HG02840 (cell line): ENCODE results near the gene OSBPL7.

ENCODE experiments used
- ATAC-seq: cut with Tn5 transposase; IDR thresholded peaks from one replicate; pipeline ENCODE4 v1.9.1; 2021; ENCODE audit warnings: mild to moderate bottlenecking, moderate library complexity, moderate number of reproducible peaks; ENCODE audit not compliant: unreplicated experiment, low FRiP score

Gene OSBPL7

DNA sequence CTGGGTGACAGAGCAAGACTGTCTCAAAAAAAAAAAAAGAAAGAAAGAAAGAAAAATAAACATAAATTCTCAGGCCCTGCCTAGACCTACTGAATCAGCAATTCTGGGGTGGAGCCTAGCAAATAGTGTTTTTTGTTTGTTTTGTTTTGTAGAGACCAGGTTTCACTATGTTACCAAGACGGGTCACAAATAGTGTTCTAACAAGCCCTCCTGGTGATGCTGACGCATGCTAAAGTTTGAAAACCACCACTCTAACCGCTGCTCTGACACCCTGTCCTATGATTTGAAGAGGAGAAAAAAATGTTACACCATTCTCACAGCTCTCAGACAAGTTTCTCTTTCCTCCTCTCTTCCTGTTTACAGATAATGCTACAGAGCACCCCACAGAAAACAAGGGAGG lies 8.3 kb upstream of the OSBPL7 start:
- ATAC-seq: no peak

DNA sequence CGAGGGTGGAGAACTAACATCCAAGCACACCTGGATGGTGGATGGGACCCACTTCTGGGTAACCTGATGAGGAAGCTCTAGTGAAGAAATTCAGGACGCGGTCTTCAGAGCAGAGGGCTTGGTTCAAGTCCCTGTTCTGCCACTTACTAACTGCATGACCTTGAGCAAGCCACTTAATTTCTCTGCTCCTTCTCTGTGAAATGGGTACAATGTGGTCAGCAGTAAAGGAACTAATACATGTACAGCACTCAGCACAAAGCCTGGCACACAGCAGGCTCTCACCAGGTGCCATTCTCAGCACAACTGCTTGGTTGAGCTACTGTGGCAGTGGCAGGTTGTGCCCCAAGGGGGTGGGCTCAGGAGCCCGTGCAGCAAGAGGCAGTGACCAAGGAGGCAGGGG lies 1.9 kb upstream of the OSBPL7 start:
- no peak for ATAC-seq

DNA sequence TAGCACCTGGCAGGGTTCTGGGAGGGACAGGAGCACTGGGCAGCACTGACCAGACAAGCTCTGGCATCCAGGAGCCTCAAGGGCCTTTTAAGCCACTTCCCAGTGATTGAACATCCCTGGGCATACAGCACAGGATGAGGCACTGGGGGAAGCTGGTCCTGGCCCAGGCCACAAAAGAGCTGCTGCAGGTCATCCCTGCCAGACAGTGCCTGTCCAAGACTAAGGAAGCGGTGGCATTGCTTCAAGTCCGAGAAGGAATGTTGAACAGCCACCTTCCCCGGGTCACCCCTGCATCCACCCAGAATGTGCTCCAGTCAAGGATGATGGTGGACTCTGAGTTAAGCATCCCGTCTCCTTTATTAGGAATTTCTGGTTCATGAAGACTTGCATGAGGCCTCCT lies 1.2 kb upstream of the OSBPL7 start:
- no peak for ATAC-seq

DNA sequence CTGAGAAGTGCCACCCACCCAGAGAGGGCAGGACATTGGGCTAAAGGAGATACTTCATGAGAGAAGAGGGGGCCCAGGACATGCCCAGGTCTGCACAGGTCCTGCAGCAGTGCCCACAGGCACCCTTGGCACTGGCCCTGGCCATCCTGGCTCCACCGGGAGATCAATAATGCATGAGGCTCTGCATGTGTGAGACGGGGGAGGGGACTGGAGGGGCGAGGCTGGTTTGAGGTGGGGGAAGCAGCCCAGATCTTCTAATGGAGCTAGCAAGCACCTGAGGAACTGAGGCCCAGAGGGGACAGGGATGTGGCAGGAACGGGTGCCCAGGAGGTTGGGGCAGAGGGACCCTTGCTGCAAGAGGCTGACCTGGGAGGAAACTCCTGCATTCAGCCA lies 567 bp downstream of the OSBPL7 start:
- no peak for ATAC-seq

DNA sequence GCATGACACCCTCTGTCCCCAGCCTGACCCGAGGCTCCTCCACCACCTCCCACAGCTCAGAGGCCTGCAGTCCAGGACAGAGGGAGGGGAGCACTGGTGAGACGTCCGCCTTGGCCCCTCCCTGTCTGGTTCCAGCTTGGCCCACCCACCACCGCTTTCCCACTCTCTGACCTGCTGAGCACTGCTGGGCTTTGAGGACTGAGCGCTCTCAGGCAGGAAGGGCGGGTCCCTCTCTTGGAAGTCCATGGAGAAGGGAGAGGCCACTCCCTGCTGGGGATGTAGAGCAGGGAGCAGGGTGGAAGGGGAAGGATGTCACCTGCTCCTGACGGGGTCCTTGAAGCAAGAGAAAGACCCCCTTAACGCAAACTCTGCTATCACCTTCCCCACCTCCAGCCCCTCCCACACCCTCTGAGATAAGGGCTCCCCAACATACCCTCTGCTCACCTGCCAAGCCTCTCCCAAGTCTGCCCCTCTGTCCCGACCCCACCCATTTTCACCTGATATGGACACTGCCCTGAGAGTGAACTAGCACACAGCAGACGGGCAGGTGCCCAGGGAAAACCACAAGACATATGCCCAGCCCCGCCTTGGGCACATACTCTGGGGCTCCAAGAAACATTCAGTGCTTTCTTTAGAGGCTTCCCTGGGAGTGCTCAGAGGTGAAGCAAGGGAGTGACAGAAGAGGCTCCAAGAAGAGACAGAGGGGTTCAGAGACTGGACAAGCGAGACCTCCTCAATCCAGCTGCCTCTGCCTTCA lies 1.4 kb downstream of the OSBPL7 start:
- no peak for ATAC-seq

DNA sequence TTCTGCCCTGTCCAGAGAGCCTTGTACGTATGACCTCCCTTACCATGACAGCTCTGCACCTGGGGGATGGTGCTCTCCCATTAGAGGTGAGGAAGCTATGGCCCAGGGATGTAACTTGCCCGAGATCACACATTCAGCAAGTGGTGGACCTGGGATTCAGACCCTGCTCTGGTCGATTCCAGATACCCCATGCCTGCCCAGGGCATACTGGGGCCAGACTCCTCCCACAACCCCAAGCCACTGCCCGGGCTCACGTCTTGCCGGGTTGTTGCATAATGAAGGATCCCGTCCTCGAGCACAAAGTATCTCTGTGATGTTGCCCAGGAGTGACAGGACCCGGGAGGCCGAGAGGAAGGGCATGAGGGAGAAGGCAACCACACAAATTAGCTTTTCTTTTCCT lies 2.1 kb downstream of the OSBPL7 start:
- no peak for ATAC-seq

DNA sequence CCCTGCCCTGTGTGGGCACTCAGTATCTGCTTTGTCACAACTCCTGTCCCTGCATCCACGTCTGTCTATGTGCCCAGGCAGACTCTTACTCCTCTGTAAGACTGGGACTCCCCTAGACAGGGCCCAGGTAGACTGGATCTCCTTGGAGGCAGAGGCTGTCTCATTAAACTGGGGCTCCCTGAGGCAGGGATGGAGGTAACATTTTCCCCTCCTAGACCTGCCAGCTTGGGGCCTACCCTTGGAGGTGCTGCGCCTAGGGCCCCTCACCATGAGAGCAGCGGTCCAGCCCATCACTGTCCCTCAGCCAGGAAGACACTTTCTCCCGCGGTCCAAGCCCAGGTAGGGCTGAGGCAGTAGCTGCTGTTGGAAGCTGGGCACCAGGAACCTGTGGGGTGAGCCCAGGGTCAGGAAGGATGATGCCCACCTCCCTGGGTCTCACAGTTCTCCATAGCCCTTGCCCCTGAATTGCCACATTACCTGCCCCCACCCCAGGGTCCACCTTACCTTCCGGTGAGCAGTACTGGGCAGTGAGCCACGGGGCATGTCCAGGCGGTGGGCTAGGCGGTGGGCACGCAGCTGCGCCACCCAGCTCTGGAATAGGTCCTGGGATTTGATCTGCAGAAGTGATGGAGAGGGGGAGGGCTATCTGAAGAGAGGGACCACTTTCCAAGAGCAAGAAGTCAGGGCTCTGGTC lies 3.4 kb downstream of the OSBPL7 start:
- ATAC-seq: no peak

DNA sequence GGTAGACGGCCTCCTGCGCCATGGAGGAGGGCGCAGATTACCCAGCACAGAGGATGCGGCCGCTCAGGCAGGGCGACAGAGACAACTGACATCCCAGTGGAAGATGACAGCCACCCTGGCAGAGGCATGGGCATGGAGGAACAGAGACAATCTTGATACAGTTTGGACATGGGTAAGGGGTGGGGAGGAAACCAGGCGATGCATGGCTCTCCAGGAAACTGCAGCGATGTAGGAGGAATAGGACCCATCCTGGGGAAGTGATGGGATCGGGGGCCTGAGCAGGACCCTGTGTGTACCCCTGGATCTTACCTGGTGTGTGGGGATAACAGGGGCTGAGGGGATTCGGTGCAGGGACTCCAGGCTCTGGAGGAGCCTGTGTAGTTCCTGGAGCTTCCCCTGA lies 4.6 kb downstream of the OSBPL7 start:
- ATAC-seq: no peak

DNA sequence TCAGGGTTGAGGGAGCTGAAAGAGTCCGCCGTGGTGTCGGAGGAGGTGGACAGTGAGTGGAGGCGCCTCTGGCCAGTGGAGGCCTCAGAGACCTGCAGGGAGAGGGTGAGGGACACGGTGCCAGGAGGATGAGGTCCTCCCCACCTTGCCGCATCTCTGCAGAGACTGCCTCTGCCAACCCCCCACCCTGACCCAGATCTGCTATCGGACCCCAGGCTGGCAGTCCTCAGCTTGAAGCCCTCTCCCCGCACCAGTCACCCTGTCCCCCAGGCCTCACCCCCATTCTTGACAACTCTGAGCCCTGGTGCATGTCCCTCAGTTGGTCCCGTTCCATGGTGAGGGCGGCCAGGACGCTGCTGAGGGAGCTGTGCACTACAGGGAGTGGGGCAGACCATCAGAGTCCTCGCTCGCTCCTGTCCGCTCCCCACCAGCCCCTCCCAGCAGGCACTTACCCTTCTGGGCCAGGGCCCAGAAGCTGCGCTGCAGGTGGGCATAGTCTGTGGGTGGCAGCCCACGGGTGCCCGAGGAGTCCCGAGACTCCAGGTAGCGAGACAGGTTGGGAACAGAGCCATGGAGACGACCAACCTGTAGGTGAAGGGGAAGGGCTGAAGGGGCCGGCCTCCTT lies 5.4 kb downstream of the OSBPL7 start:
- no peak for ATAC-seq

DNA sequence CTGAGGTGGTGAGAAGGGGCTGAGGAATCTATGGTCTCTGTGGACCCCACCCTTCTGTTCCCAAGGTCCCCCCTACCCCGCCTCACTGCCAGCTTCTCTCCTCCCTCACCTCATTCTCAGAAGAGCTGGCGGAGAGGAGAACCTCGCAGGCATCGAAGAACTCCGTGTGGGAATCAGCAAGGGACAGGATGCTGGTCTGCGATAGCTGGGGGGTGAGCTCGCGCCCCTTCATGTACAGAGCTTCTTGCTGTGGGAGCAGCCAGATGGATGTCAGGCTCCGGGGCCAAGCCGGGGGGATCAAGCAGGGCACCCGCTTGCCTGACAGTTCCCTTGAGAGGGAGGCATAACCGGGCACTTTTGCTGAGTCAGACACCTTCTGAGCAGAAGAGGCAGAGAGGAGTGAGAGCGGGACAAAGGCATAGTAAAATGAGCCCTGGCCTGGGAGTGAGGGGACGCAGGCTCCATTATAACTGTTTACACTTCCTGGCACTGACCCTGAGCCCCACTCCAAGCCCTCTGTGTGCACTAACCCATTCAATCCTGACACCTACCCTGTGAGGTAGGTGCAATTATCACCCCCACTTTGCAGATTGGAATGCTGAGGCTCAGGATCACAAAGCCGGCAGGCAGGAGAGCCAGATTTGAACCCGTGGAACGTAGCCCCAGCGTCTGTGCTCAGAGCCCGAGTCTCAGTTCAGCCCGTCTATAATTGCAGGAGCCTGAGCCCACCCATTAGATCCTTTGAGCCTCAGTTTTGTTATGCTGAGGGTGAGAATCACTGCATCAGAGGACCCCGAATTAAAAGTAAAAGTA lies 6.3 kb downstream of the OSBPL7 start:
- no peak for ATAC-seq

DNA sequence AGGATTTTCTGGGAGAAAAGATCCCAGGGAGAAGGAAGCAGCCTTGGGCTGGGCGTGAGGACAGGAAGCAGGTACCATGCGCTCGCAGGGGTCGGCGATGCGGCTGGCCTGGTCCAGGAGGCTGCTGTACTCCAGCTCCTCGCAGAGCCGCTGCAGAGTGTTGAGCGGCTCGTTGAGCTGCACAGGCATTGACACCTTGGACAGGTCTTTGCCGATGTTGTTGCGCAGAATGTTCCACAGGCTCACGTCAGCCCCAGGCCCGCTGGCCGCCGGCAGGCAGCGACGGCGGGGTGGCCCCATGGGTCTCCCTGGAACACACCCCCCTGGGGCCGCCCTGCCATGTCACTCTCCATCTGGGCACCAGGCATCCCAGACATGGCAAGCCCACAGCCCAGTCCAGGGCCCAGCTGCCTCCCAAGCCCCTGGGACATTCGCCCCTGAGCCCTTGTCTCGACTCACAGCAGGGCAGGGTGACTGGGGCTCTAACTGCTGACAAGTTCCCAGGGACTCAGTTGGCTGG lies 8.0 kb downstream of the OSBPL7 start:
- no peak for ATAC-seq

DNA sequence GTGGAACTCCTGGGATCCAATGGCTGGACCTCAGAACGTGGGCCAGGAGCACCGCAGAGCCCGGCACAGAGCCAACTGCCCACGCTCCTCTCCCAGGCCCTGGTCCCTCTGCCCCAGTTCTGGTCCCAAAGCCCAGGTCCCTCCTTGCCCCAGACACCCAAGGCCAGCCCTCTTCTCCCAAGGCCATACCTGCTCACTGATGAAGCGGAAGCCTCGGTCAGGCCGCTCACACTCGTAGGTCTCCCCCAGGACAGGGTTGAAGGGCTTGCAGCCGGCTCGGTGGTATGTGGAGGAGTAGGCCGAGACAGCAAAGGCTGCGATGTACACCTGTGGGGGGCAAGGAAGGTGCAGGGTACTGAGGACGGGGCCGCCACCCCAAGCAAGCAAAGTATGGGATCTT lies 8.5 kb downstream of the OSBPL7 start:
- no peak for ATAC-seq

DNA sequence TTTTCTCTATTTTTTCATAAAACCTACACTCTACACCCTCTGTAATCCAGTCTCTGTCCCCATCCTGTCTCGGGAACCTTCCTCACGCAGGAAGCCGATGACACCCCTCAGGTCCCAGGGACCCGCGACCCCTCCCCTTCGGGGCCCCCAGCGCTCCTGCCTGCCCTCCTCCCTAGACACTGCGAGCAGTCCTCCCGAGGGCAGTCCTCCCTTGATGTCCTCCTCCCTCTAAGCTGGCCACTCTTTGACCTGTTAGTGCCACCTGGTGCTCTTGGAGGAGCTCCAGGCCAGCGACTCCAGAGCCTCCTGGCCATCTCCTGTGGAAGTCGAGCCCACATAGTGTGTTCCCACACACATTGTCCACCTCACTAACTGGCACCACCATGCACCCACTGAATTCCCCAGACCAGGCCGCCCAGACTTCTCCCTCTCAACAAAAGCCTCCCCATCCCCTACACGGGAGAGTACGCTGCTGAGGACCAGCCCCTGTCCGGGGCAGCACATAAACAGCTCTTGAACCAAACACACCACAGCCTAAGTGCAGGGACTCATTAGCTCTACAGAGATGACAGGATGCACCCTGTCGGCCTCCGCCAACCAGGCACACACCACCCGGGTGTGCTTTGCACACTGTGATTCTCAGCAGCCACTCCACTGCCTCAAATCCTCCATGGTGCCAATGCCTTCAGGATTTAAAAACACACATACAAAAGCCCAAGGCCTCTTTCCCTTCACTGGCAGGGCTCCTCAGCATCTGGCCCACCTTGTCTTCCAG lies 9.3 kb downstream of the OSBPL7 start:
- ATAC-seq: no peak

DNA sequence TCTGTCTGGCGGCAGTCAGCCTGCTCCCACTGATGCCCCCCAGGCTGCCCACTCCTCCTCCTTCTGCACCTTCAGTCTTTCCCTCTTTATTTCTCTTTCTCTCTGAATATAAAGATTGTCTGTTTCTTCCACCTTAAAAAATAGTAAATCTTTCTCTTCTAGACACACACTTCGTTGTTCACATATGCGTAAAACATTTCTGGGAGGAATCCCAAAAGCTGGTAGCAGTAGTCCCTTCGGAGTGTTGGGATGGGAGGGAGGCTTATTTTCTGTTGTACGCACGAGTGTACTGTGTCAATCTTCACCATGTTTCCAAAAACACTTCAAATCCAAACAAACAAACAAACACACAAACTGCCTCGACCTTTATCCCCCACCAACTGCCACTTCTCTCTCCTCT lies 9.9 kb downstream of the OSBPL7 start:
- no peak for ATAC-seq

DNA sequence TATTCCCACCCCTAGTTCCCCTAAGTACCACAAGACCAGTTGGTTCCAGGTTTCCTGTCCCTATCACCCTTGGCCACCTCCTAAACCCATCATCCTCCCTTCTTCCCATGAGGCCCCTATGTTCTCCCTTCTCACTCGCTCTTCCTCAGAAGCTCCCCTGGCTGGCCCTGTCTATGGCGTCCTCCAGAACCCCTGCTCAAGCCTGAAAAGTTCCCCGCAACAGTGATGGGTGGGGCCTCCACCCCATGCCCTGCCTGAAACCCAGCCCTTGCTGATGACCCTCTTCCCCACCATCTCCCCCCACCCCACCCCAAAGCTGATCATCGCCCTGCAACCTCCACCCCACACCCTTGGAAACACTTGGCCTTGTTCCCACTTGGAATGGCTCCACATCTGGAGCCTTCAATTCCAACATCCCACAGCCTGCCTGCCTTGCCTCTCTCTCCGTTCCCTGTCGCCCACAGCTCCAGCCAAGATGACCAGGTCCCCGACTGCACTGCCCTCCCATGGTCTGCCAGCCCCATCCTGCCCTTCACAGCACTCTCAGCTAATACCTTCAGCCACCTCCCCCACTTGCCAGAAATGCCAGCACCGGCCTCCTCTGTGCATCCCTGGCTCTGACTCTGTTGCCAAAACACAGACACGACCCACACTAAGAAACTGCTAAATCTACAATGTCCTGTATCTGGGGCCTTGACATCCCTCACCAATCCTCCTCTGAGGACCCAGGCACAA lies 10.5 kb downstream of the OSBPL7 start:
- no peak for ATAC-seq

DNA sequence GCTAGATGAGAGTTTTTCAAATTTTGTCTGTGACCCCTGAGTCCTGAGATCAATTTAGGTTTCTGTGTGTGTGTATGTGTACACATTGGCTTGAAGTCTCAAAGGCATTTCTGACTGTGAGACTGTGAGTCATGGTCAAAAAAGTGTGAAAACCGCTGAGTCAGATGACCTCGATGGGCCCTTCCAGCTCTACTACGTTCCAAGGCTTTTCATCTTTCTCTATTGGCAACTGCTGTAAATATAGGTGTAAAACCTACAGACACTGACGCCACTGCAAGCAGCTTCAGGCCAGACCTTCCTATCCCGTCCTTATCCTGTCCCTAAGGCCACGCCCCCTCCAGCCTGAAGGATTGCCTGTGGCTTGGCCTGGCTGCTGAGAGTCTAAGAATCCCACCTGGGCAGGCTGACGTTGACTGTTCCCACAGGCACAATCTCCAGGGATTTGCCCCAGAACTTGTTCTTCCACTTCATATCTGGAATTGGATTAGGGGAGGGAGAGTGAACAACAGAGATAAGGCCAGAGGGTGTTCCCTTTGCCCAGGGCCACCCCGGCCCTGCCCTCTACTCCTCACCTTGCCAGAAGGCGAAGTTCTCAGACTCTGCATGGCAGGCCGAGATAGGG lies 11.3 kb downstream of the OSBPL7 start:
- ATAC-seq: no peak

DNA sequence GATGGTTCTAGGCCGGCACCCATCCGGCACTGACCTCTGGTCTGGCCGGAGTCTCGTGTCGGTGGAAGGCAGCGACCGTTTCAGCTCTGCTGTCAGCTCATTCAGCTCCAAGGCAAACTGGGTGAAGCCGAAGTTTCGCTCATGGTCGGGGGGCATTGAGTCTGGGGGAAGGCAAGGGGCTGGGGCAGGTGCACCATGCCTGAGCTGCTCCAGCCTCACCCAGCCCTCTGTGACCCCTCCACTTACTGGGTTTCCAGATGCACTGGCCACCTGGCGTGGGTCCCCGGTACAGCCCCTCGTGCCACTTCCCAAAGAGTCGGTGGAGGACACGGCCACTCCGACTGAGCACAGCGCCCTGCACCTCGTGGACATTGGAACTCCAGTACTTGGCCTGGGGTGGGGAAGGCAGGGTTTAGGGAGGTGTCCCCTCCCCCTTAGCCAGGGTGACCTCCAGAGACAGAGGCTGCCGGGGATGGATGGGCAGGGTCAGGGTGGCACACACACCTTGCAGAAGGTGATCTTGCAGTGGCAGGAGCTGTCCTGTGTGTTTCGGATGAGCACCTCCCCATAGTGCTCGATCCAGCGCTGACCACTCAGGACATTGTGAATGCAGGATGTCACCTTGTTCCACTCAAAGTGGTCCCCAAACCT lies 12.6 kb downstream of the OSBPL7 start:
- no peak for ATAC-seq

DNA sequence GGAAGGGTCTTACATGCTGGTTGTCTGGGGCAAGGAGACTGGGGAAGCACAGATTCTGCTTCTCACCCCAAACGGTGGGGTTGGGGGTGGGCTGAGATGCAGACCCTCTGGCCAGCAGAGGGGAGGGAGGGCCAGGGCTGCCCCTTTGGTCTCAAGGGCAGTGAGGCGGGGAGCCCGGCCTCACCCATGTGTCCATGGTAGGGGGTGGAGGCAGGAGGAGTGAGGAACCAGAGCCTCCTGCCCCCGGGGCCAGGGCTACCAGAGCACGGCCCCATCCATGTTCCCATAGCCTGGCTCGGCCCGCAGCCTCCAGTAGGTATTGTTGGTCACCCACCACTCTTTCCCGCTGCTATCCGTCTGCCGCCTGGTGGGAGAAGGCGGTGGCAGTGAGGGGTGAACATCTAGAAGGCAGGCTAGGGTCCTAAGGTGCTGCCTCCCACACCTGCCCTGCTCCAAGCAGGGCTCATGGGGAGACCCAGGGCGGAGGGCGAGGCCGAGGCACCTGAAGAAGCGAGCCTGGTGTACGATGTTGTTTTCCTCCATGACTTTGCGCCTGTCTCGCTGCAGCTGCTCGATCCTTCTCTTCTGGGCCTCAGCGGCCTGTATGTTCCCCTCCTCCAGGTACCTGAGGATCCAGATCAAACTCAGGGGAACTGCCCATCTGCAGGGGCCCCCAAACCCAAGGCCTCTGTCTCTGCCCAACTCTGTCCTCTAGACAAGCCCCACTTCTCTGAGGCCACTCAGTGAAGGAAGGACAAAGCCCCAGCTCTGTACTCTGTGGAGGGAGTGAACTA lies 13.4 kb downstream of the OSBPL7 start:
- ATAC-seq: no peak
